HepG2 (cell line): ENCODE measurements around the gene FBN3. TPM values are rescaled to one million over a fixed set of nuclear protein-coding genes. Genes with fewer than 3 reads are reported as not detected.

Source experiments
- ATAC-seq: fragments of 200-7000 bp; cut with Tn5 transposase; 3 replicates; pipeline ENCODE4 v1.9.1; 2020; ENCODE audit warnings: mild to moderate bottlenecking, moderate library complexity
- BruUV-seq: library from RNA; stranded (reverse); fragments of 400-500 nt; replicated peaks from 2 replicates; lab custom pipeline; 2021; lab: Mats Ljungman, UMichigan
- CTCF ChIA-PET: fragments of 300-600 bp; formaldehyde crosslinking; extraction: SDS; loops from one replicate; lab custom pipeline; 2021; ENCODE audit warnings: low total read pairs, inconsistent platforms, low intra/inter-chr PET ratio; lab: Yijun Ruan, JAX
- POLR2A ChIA-PET: fragments of 350-600 bp; sonication (Branson Sonifier 250); formaldehyde crosslinking; loops from one replicate; lab custom pipeline; 2020; ENCODE audit warnings: antibody characterized with exemption, inconsistent platforms; lab: Yijun Ruan, JAX
- DNase-seq: peaks from one replicate; pipeline ENCODE4 v3.0.0-alpha.2; 2015; ENCODE audit warnings: low spot score
- FAIRE-seq: peaks from 3 replicates; lab custom pipeline; 2011; peaks lifted over from hg19 to GRCh38; lab: Jason Lieb, UNC
- H2AFZ ChIP-seq: one replicate; pipeline ENCODE4 v1.6.1; 2011; ENCODE audit warnings: low read length, inconsistent platforms
- H3K27ac ChIP-seq: fragments of 300-600 bp; 3 replicates; pipeline ENCODE4 v1.8.0; 2011; ENCODE audit warnings: mixed run types, mild to moderate bottlenecking, mixed read lengths, low read length, inconsistent platforms; ENCODE audit not compliant: insufficient read depth; ENCODE audit errors: extremely low read length
- H3K27me3 ChIP-seq, 2 experiments: fragments of 200-600 bp in 1 of 2; 2 replicates in 1 of 2; 3 replicates in 1 of 2; pipeline versions ENCODE4 v1.6.0 to v1.8.0; 2011; ENCODE audit warnings: low read length in 2 of 2, mild to moderate bottlenecking in 2 of 2, moderate library complexity in 2 of 2, inconsistent platforms in 1 of 2; ENCODE audit not compliant: insufficient read depth in 2 of 2, control insufficient read depth in 1 of 2
- H3K36me3 ChIP-seq, 2 experiments: fragments of 200-600 bp in 1 of 2; replicated peaks in 1 of 2; 2 replicates in 1 of 2; 3 replicates in 1 of 2; pipeline versions ENCODE4 v1.5.1 to v1.8.0; 2011; ENCODE audit warnings: low read length in 2 of 2, inconsistent platforms in 1 of 2; ENCODE audit not compliant: insufficient read depth in 2 of 2, control insufficient read depth in 1 of 2
- H3K4me1 ChIP-seq: 2 replicates; pipeline ENCODE4 v1.5.1; 2012; ENCODE audit warnings: low read length, inconsistent platforms; ENCODE audit not compliant: insufficient read depth
- H3K4me2 ChIP-seq: 2 replicates; pipeline ENCODE4 v1.6.0; 2011; ENCODE audit warnings: low read depth, low read length, inconsistent platforms
- H3K4me3 ChIP-seq, 3 experiments: fragments of 200-600 bp in 1 of 3; sonication (generic), shearing (Covaris generic) in 1 of 3; replicated peaks in 1 of 3; 2 replicates each; pipeline ENCODE4 v1.5.1; 2011 to 2016; ENCODE audit warnings: low read length in 3 of 3, inconsistent platforms in 2 of 3, low read depth in 2 of 3, mild to moderate bottlenecking in 2 of 3, control low read depth in 1 of 3, mixed read lengths in 1 of 3; ENCODE audit not compliant: insufficient read depth in 1 of 3
- H3K79me2 ChIP-seq: one replicate; pipeline ENCODE4 v1.6.1; 2011; ENCODE audit warnings: low read length, inconsistent platforms; ENCODE audit not compliant: insufficient read depth
- H3K9ac ChIP-seq: 2 replicates; pipeline ENCODE4 v1.6.0; 2011; ENCODE audit warnings: mild to moderate bottlenecking, low read depth, low read length, inconsistent platforms; ENCODE audit not compliant: insufficient read depth
- H3K9me3 ChIP-seq: 2 replicates; pipeline ENCODE4 v1.5.1; 2012; ENCODE audit warnings: mild to moderate bottlenecking, low read length
- H4K20me1 ChIP-seq: 2 replicates; pipeline ENCODE4 v1.6.0; 2011; ENCODE audit warnings: inconsistent platforms, mild to moderate bottlenecking, low read length, moderate library complexity; ENCODE audit not compliant: insufficient read depth
- ADNP ChIP-seq: sonication (generic); formaldehyde crosslinking; IDR thresholded peaks from 2 replicates; pipeline ENCODE4 v1.4.0; 2020; ENCODE audit warnings: missing genetic modification reagents
- AKAP8 ChIP-seq: sonication (generic); formaldehyde crosslinking; IDR thresholded peaks from 2 replicates; pipeline ENCODE4 v1.5.1; 2020; ENCODE audit warnings: mild to moderate bottlenecking, missing genetic modification reagents
- KDM5B ChIP-seq: sonication (generic); formaldehyde crosslinking; IDR thresholded peaks from 2 replicates; pipeline ENCODE4 v1.4.0; 2020; ENCODE audit warnings: missing genetic modification reagents, mild to moderate bottlenecking, borderline replicate concordance
- MEIS1 ChIP-seq: sonication (generic); formaldehyde crosslinking; IDR thresholded peaks from 2 replicates; pipeline ENCODE4 v1.9.0; 2021; ENCODE audit warnings: mild to moderate bottlenecking, missing genetic modification reagents, moderate library complexity, borderline replicate concordance
- MYC ChIP-seq: sonication (generic); formaldehyde crosslinking; IDR thresholded peaks from 2 replicates; pipeline ENCODE4 v1.9.0; 2021; ENCODE audit warnings: missing genetic modification reagents, borderline replicate concordance
- NR2F2 ChIP-seq: IDR thresholded peaks from 2 replicates; pipeline ENCODE4 v1.6.1; 2012; ENCODE audit warnings: low read depth, inconsistent platforms, borderline replicate concordance
- SMAD3 ChIP-seq: sonication (generic); formaldehyde crosslinking; IDR thresholded peaks from 2 replicates; pipeline ENCODE4 v1.4.0; 2020; ENCODE audit warnings: missing genetic modification reagents
- ZNF672 ChIP-seq: sonication (generic); formaldehyde crosslinking; IDR thresholded peaks from 2 replicates; pipeline ENCODE4 v1.8.1; 2022; ENCODE audit warnings: missing genetic modification reagents
- WGBS: methylation state at CpG from one replicate; pipeline ENCODE4 v1.1.6; 2017; ENCODE audit warnings: low lambda C conversion rate; 5-methylcytosine and 5-hydroxymethylcytosine counted together
- in situ Hi-C: cut with HindIII; loops from 2 replicates; pipeline ENCODE4 v1.10.0; 2017; ENCODE audit warnings: low pct_unique_long_range_greater_than_20kb; ENCODE audit not compliant: extremely low pct_ligation_motif_present
- intact Hi-C: fragments of 100-400 bp; cut with micrococcal nuclease; formaldehyde crosslinking; loops from one replicate; pipeline ENCODE4 v1.10.0; 2022; ENCODE audit not compliant: unreplicated experiment
- polyA plus RNA-seq, 8 experiments: library from polyadenylated mRNA; depleted of rRNA in 3 of 8; stranded (reverse) in 7 of 8; unstranded in 1 of 8; fragments of >200 nt; fragmentation: Illumina TruSeq in 4 of 8; extraction: Trizol in 4 of 8; gene quantifications; 2 replicates each; pipeline versions ENCODE4 v1.2.1 to v1.2.3, GENCODE V29; 2011 to 2016; ENCODE audit warnings: low read depth in 4 of 8, missing spikeins in 1 of 8, mixed read lengths in 1 of 8; ENCODE audit not compliant: insufficient read depth in 1 of 8
- total RNA-seq, 5 experiments: library from RNA; depleted of rRNA; stranded (reverse); fragments of >200 nt; fragmentation: Illumina TruSeq; extraction: Trizol; gene quantifications; 2 replicates each; pipeline ENCODE4 v1.2.3, GENCODE V29; 2016; ENCODE audit warnings: low read depth in 1 of 5
- TF ChIP-seq, protein P1 (sequence below): sonication (generic); formaldehyde crosslinking; IDR thresholded peaks from 2 replicates; pipeline ENCODE4 v1.5.1; 2020; ENCODE audit warnings: mild to moderate bottlenecking, missing genetic modification reagents, borderline replicate concordance
- TF ChIP-seq, protein P2 (sequence below): sonication (generic); formaldehyde crosslinking; conservative IDR thresholded peaks from 2 replicates; pipeline ENCODE4 v1.4.0; 2020; ENCODE audit warnings: mild to moderate bottlenecking, missing genetic modification reagents, moderate library complexity

The FBN3 gene
- total and polyA plus RNA-seq, 2 of the 13 experiments (the other 11 are each of a cell fraction or from before 2014, with no cell fraction given): 0.20 to 1.3 TPM

GRCh38 chr19:8137425-8137824 is 12.0 kb downstream of the FBN3 start:
- in situ Hi-C loops (no loop called here), intact Hi-C loops (no loop called here)
- Histone ChIP-seq H3K36me3 (no peaks in the 10 kb centered on the region), H3K27me3 (no peaks in the 10 kb centered on the region; a peak in 1 of 5 replicates), H3K27ac (no peak overlapping the region), H3K4me2 (no peak overlapping the region), H4K20me1 (no peaks in the 10 kb centered on the region), H3K4me1 (peaks cover 39% of the 10 kb centered on the region), H3K9ac (no peak overlapping the region), H3K79me2 (no peaks in the 10 kb centered on the region), H3K4me3 (no peak overlapping the region), H3K9me3 (no peaks in the 10 kb centered on the region), H2AFZ (no peak overlapping the region)
- ATAC-seq: no peak
- no peak for FAIRE-seq
- no peak for DNase-seq
- TF ChIP-seq ADNP (CRISPR knock-in tag): no peak
- TF ChIP-seq, protein P1, sequence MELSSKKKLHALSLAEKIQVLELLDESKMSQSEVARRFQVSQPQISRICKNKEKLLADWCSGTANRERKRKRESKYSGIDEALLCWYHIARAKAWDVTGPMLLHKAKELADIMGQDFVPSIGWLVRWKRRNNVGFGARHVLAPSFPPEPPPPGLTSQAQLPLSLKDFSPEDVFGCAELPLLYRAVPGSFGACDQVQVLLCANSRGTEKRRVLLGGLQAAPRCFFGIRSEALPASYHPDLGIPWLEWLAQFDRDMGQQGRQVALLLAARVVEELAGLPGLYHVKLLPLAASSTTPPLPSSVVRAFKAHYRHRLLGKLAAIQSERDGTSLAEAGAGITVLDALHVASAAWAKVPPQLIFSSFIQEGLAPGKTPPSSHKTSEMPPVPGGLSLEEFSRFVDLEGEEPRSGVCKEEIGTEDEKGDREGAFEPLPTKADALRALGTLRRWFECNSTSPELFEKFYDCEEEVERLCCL (CRISPR knock-in tag): no peak
- no TSS peak for BruUV-seq
- ChIA-PET CTCF (no interaction called here), POLR2A (no interaction called here)
- WGBS: 46% methylated on average over 1 of the region's 1 CpG

GRCh38 chr19:8135946-8136618 is 13.3 kb downstream of the FBN3 start:
- H3K4me3 ChIP-seq: peak overlapping the region in 2 of 3 experiments; percentile 12 to 66; a peak in 2 of 6 replicates
- H3K36me3 ChIP-seq: no peaks in the 10 kb centered on the region
- H2AFZ ChIP-seq: no peak overlapping the region
- H3K4me1 ChIP-seq: peaks cover 28% of the 10 kb centered on the region
- ChIA-PET CTCF (no interaction called here), POLR2A (interaction anchor here (1.7 kb wide), 1 partner anchor 192 kb away, joined by 6 read pairs; the partner anchor contains the start of gene TIMM44)
- peak; percentile 85 for ATAC-seq
- H3K79me2 ChIP-seq: no peaks in the 10 kb centered on the region
- WGBS: 29% methylated on average over 11 of the region's 32 CpGs
- peak; percentile 38 for DNase-seq
- H3K4me2 ChIP-seq: peak overlapping the region; percentile 68
- no peaks in the 10 kb centered on the region for H3K27me3 ChIP-seq
- H3K9me3 ChIP-seq: no peaks in the 10 kb centered on the region
- in situ Hi-C loops (no loop called here), intact Hi-C loops (no loop called here)
- FAIRE-seq: peak; percentile 46
- no TSS peak for BruUV-seq
- no peak overlapping the region for H3K9ac ChIP-seq
- no peak overlapping the region for H3K27ac ChIP-seq
- H4K20me1 ChIP-seq: no peaks in the 10 kb centered on the region
- TF ChIP-seq MYC (CRISPR knock-in tag): 0 out of 2 replicates have a peak, but pooled peaks have one; percentile 34
- TF ChIP-seq KDM5B (CRISPR knock-in tag): peak; percentile 41; the same call in 1 of the 2 replicates
- TF ChIP-seq, protein P2, sequence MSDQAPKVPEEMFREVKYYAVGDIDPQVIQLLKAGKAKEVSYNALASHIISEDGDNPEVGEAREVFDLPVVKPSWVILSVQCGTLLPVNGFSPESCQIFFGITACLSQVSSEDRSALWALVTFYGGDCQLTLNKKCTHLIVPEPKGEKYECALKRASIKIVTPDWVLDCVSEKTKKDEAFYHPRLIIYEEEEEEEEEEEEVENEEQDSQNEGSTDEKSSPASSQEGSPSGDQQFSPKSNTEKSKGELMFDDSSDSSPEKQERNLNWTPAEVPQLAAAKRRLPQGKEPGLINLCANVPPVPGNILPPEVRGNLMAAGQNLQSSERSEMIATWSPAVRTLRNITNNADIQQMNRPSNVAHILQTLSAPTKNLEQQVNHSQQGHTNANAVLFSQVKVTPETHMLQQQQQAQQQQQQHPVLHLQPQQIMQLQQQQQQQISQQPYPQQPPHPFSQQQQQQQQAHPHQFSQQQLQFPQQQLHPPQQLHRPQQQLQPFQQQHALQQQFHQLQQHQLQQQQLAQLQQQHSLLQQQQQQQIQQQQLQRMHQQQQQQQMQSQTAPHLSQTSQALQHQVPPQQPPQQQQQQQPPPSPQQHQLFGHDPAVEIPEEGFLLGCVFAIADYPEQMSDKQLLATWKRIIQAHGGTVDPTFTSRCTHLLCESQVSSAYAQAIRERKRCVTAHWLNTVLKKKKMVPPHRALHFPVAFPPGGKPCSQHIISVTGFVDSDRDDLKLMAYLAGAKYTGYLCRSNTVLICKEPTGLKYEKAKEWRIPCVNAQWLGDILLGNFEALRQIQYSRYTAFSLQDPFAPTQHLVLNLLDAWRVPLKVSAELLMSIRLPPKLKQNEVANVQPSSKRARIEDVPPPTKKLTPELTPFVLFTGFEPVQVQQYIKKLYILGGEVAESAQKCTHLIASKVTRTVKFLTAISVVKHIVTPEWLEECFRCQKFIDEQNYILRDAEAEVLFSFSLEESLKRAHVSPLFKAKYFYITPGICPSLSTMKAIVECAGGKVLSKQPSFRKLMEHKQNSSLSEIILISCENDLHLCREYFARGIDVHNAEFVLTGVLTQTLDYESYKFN (CRISPR knock-in tag): peak; percentile 34; the same call in 1 of the 2 replicates
- TF ChIP-seq AKAP8 (CRISPR knock-in tag): no peak
- no peak for TF ChIP-seq ZNF672
- no peak for TF ChIP-seq MEIS1
- 0 out of 2 replicates have a peak, but pooled peaks have one; percentile 21 for TF ChIP-seq NR2F2
- no peak for TF ChIP-seq SMAD3 (CRISPR knock-in tag)
